Coronary artery (tissue), 2 donors: ENCODE measurements around the gene PRSS21.

Experiments
- DNase-seq: peaks from one replicate; pipeline ENCODE4 v3.0.0-alpha.2; 2017; ENCODE audit warnings: low spot score
- H3K27ac ChIP-seq, 2 donors: fragments of 200-600 bp; sonication (generic); one replicate each; pipeline ENCODE4 v1.5.1; 2016 to 2019
- H3K4me3 ChIP-seq: fragments of 200-600 bp; sonication (generic); 2 replicates; pipeline ENCODE4 v1.5.1; 2016; ENCODE audit warnings: mild to moderate bottlenecking, moderate library complexity
- CTCF ChIP-seq: fragments of 200-600 bp; sonication (generic); IDR thresholded peaks from one replicate; pipeline ENCODE4 v1.5.1; 2019; ENCODE audit warnings: antibody characterized with exemption

Gene PRSS21

DNA sequence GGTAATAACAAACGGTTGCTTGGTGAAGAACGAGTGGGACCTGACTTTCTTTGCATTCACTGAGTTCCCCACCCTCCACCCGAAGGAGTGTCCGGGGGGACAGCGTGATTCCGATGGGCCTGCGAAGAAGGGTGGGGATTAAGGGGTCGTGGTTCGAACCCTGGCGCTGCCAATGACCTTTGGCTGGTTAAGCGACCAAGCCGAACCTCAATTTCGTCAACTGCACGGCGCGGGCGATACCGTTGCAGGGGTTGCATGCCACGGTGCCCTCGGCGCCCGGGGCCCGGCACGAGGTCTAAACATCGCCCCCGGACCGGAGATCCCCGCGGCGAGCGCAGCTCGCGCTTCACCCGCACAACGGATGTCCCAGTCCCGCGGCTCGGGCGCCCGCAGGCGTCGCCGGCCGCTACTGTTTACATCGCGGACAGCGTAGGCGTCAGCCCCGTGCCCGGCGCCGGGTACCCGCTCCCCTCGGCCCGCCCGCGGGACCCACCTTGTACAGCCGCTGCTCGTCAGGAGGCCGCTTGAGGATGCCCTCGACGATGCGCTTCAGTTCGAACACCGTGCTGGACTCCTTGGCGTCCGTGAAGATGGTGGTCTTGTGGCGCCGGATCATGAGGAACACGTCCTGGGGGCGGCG is 40.4 kb upstream of the PRSS21 start:
- DNase-seq, result no peak
- Histone ChIP-seq H3K27ac (peak overlapping the region; percentile 98 to 99), H3K4me3 (peak overlapping the region; percentile 94)
- TF ChIP-seq CTCF, result no peak

- H3K27ac ChIP-seq, result peak within 1 kb of the TSS; percentile 98 to 99
- peak; percentile 88 for DNase-seq
- peak within 1 kb of the TSS; percentile 94 for H3K4me3 ChIP-seq
- TF ChIP-seq CTCF, result no peak
Measured at GRCh38 chr16:2777231-2777902, 39.7 kb upstream of the PRSS21 start, which contains the start of gene ELOB. Gene ELOB, minus strand, starts transcription at chr16:2777280. Its CDS starts 41 bp downstream, at chr16:2777239.

- no peak for DNase-seq
- TF ChIP-seq CTCF, result no peak
- peak overlapping the region; percentile 94 for H3K4me3 ChIP-seq
- H3K27ac ChIP-seq, result peak overlapping the region; percentile 98 to 99
Measured at GRCh38 chr16:2777903-2778629, 39.0 kb upstream of the PRSS21 start.

DNA sequence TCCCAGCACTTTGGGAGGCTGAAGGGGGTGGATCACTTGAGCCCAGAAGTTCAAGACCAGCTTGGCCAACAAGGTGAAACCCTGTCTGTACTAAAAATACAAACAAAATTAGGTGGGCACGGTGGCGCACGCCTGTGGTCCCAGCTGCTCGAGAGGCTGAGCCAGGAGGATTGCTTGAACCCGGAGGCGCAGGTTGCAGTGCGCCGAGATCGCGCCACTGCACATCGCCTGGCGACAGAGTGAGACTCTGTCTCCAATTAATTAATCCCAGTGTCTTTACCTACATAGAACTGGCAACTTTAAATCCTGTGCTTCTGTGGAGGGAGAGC is 38.4 kb upstream of the PRSS21 start:
- TF ChIP-seq CTCF, result no peak
- peak overlapping the region in 1 of 2 donors; percentile 98 for H3K27ac ChIP-seq
- H3K4me3 ChIP-seq, result peak overlapping the region; percentile 94
- DNase-seq, result no peak

DNA sequence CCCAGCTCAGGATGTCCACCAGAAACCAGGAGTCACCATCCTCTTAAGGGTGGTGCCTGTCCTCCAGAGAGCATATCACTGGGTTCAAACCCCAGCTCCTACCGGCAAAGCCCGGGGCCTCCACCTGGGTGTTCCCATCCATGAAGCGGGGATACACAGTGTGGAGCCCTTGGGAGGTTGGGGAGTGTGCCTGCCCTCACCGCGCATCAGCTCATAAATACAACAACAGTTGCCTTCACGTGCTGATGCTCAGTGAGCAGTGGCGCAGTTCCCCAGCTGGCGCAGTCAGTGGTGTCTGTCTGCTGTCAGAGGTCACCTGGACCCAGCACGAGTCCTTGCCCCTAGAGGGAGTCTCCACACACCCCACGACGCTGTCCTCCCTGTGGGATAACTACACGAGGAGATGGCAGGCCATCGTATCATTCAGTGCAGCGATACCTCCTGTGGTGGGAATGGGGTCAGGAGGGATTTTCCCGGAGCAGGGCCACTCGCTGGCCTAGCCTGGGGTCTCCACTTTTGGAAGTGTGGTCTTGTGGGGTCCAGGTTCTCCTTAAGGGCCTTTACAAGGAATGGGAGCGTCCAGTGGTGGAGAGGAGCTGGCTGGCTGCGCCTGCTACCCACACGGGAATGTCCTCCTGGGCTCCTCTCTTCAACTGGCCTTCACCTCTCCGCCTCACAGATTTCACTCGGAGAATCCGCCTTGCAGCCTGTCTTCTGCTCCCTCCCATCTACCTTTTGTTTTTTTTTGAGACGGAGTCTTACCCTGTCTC is 37.7 kb upstream of the PRSS21 start:
- TF ChIP-seq CTCF, result no peak
- DNase-seq, result peak; percentile 61
- Histone ChIP-seq H3K4me3 (no peak overlapping the region), H3K27ac (no peak overlapping the region)

DNA sequence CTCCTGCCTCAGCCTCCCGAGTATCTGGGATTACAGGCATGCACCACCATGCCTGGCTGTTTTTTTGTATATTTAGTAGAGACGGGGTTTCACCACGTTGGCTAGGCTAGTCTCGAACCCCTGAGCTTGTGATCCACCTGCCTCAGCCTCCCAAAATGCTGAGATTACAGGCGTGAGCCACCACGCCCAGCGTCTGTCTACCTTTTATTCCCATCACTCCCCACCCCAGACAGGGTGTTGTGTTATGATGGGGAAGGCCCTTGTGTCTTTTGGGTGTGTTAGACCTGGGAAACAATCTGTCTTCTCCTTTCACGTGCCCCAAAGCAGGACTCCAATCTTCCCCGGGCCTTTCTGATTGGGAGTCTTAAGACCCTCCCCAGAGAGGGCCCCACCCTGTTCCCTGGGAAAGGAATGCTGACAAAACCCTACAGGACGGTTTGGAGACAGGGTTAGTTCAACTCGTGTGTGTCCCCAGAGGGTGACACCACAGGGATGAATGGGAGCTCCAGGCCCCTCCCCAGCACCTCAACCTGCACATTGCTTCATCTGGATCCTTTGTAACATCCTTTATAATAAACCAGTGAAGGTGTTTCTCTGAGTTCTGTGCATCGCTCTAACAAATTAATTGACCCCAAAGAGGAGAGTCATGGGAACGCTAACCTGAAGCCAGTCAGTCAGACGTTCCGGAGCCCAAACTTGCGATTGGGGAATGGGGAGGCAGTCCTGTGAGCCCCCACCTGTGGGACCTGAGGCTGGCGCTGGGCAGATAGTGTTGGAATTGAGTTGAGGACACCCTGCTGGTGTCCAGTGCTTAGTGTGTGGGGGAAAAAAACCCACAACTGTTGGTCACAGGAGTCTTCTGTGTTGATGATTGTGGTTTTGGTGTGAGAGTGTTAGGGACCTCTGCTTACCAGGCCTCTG is 36.8 kb upstream of the PRSS21 start:
- no peak overlapping the region for H3K27ac ChIP-seq
- DNase-seq, result peak; percentile 62
- no peak for TF ChIP-seq CTCF
- no peak overlapping the region for H3K4me3 ChIP-seq
